HEK293T (cell line): Measurements from ENCODE around the gene RNF224.

Source experiments
- CTBP1 ChIP-seq: fragments of 450-650 bp; IDR thresholded peaks from 2 replicates; pipeline ENCODE4 v1.6.1; 2016; ENCODE audit warnings: borderline replicate concordance
- FOXA1 ChIP-seq: fragments of 450-650 bp; IDR thresholded peaks from 2 replicates; pipeline ENCODE4 v1.6.1; 2016; ENCODE audit warnings: mild to moderate bottlenecking
- FOXK2 ChIP-seq: fragments of 450-650 bp; IDR thresholded peaks from 2 replicates; pipeline ENCODE4 v1.6.1; 2016; ENCODE audit warnings: mild to moderate bottlenecking
- HDGF ChIP-seq: fragments of 450-650 bp; IDR thresholded peaks from 2 replicates; pipeline ENCODE4 v1.6.1; 2017; ENCODE audit warnings: antibody characterized with exemption, borderline replicate concordance
- NFRKB ChIP-seq: fragments of 450-650 bp; IDR thresholded peaks from 2 replicates; pipeline ENCODE4 v1.6.1; 2016; ENCODE audit warnings: mild to moderate bottlenecking, moderate library complexity
- SP1 ChIP-seq: fragments of 450-650 bp; IDR thresholded peaks from 2 replicates; pipeline ENCODE4 v1.6.1; 2017
- SUZ12 ChIP-seq: fragments of 450-650 bp; IDR thresholded peaks from 2 replicates; pipeline ENCODE4 v1.6.1; 2016; ENCODE audit warnings: mild to moderate bottlenecking
- TARDBP ChIP-seq: fragments of 450-650 bp; IDR thresholded peaks from 2 replicates; pipeline ENCODE4 v1.6.1; 2016
- ZNF384 ChIP-seq: fragments of 450-650 bp; IDR thresholded peaks from 2 replicates; pipeline ENCODE4 v1.6.1; 2016

- TF ChIP-seq NFRKB (no peak), SP1 (no peak), FOXA1 (no peak), FOXK2 (no peak), SUZ12 (no peak), ZNF384 (no peak), HDGF (no peak), CTBP1 (no peak), TARDBP (no peak)
These were observed 13.9 kb upstream of the RNF224 start for GRCh38 chr9:137213160-137214060.
